ENCODE measurements around the gene S100P.

Gene S100P

GRCh38 chr4:6730603-6731317, 37.1 kb downstream of the S100P start:
- ATAC-seq (replicated peaks) (no peak), DNase-seq (no peak)
- H3K27me3 Mint-ChIP-seq: peaks cover 10 to 19% of the 10 kb centered on the region in 2 donors
- H3K27ac Mint-ChIP-seq: no peak overlapping the region
- no peaks in the 10 kb centered on the region for H3K9me3 Mint-ChIP-seq
- no peak overlapping the region for H3K4me3 Mint-ChIP-seq
- H3K4me1 Mint-ChIP-seq: no peaks in the 10 kb centered on the region
- H3K36me3 Mint-ChIP-seq: no peaks in the 10 kb centered on the region

DNA sequence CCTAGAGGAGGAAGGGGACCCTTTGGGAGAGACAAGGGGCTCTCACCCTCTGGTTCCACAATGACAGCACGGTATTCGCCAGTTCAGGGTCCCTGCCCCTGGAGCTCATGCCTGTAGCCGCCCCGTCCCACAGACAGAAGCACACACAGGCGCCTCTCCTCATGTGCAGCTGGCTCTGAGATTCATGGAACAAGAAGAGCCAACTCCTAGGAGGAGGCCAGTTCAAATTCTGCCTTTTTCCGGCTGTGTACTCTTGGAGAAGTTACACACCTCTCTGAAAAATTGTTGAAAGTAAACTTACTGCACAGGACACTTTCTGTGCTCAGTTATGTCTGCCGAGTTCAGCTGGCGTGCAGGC, 37.6 kb downstream of the S100P start:
- H3K9me3 Mint-ChIP-seq: no peaks in the 10 kb centered on the region
- no peak overlapping the region for H3K27ac Mint-ChIP-seq
- no peaks in the 10 kb centered on the region for H3K4me1 Mint-ChIP-seq
- ATAC-seq (replicated peaks) (no peak), DNase-seq (no peak)
- no peaks in the 10 kb centered on the region for H3K36me3 Mint-ChIP-seq
- peaks cover 11 to 19% of the 10 kb centered on the region in 2 donors for H3K27me3 Mint-ChIP-seq
- H3K4me3 Mint-ChIP-seq: no peak overlapping the region

GRCh38 chr4:6731780-6732179, 38.1 kb downstream of the S100P start:
- Mint-ChIP-seq H3K9me3 (no peaks in the 10 kb centered on the region), H3K27ac (no peak overlapping the region), H3K27me3 (peaks cover 15 to 19% of the 10 kb centered on the region in 2 donors), H3K36me3 (no peaks in the 10 kb centered on the region), H3K4me1 (no peaks in the 10 kb centered on the region), H3K4me3 (no peak overlapping the region)
- no peak for ATAC-seq (replicated peaks)
- DNase-seq: no peak

- H3K4me1 Mint-ChIP-seq: no peaks in the 10 kb centered on the region
- H3K4me3 Mint-ChIP-seq: no peak overlapping the region
- DNase-seq (no peak), ATAC-seq (replicated peaks) (no peak)
- no peaks in the 10 kb centered on the region for H3K9me3 Mint-ChIP-seq
- no peak overlapping the region for H3K27ac Mint-ChIP-seq
- no peaks in the 10 kb centered on the region for H3K36me3 Mint-ChIP-seq
- H3K27me3 Mint-ChIP-seq: peaks cover 19 to 21% of the 10 kb centered on the region in 2 donors
These were observed 39.0 kb downstream of the S100P start for GRCh38 chr4:6732441-6733357.

GRCh38 chr4:6733358-6734164, 39.9 kb downstream of the S100P start:
- DNase-seq: no peak

DNA sequence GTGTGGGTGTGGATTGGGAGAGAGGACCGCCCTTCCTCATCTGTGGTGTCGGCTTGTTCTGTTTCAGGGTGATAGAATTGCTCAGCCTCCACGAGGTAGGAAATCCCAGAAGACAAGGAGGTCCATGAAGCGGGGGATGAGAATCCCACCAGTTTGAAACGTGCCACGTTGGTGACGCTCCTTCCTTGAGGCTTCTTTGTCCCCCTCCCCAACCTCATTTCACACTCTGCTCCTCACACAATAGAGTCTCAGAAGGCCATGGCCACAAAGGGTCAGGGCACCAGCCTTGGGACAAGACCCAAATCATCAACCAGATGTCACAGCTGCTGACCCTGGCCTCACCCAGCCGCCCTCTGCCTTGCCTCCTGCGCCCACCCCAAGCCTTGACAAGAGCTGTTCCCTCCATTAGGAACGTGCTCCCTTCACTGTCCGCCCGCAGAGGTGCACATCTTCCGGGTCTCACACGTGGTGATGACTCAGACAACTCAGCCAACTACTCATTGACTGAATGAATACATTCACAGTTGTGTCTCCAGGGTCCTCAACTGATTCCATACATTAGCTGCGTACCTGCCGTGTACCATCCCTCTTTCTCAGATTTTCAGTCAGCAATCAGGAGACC, 40.6 kb downstream of the S100P start:
- Mint-ChIP-seq H3K36me3 (no peaks in the 10 kb centered on the region), H3K4me3 (no peak overlapping the region), H3K4me1 (no peaks in the 10 kb centered on the region), H3K27me3 (peaks cover 20 to 24% of the 10 kb centered on the region in 2 donors), H3K27ac (no peak overlapping the region), H3K9me3 (no peaks in the 10 kb centered on the region)
- DNase-seq: no peak
- ATAC-seq (replicated peaks): no peak

More at GRCh38 chr4:6733358-6734164, 39.9 kb downstream of the S100P start:
- H3K4me1 Mint-ChIP-seq: no peaks in the 10 kb centered on the region
- ATAC-seq (replicated peaks): no peak
- H3K27ac Mint-ChIP-seq: no peak overlapping the region
- no peak overlapping the region for H3K4me3 Mint-ChIP-seq
- H3K9me3 Mint-ChIP-seq: no peaks in the 10 kb centered on the region
- H3K36me3 Mint-ChIP-seq: no peaks in the 10 kb centered on the region
- H3K27me3 Mint-ChIP-seq: peaks cover 21 to 22% of the 10 kb centered on the region in 2 donors

DNA sequence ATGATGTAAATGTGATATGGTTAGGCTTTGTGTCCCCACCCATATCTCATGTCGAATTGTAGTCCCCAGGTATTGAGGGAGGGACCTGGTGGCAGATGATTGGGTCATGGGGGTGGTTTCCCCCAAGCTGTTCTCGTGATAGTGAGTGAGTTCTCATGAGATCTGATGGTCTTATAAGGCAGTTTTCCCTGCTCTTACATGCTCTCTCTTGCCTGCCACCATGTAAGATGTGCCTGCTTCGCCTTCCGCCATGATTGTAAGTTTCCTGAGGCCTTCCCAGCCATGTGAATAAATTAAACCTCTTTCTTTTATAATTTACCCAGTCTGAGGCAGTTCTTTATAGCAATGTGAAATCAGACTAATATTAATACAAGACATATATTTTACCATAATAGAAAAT, 46.2 kb downstream of the S100P start:
- Mint-ChIP-seq H3K9me3 (peaks cover 2 to 5% of the 10 kb centered on the region in 2 donors), H3K4me3 (no peak overlapping the region), H3K36me3 (no peaks in the 10 kb centered on the region), H3K4me1 (no peaks in the 10 kb centered on the region), H3K27me3 (peaks cover 33 to 44% of the 10 kb centered on the region in 2 donors), H3K27ac (no peak overlapping the region)
- ATAC-seq (replicated peaks): no peak
- DNase-seq: no peak

DNA sequence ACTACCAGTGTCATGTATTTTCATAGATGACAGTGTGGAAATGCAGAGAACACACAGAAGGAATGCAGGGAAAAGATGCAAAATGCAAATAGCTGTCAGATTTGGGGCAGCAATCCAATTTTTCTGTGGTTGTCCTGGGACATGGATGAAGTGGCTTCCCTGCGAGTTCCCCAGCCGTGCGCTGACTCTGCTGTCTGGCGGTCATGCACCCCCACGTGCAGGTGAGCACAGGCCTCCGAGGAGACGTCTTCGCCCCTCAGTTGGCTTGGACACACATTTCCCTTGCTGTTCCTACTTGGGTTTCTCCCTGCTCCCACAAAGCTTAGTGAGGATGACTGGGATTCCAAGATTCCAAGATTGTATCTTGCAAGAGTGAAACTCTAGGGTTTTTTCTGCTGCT, 46.7 kb downstream of the S100P start:
- no peak for DNase-seq
- Mint-ChIP-seq H3K27ac (no peak overlapping the region), H3K4me1 (no peaks in the 10 kb centered on the region)

GRCh38 chr4:6742507-6742906, 48.8 kb downstream of the S100P start:
- Mint-ChIP-seq H3K27ac (no peak overlapping the region), H3K4me3 (no peak overlapping the region), H3K4me1 (no peaks in the 10 kb centered on the region), H3K36me3 (no peaks in the 10 kb centered on the region), H3K27me3 (peaks cover 32 to 47% of the 10 kb centered on the region in 2 donors), H3K9me3 (peaks cover 3 to 5% of the 10 kb centered on the region in 2 donors)
- DNase-seq (no peak), ATAC-seq (replicated peaks) (no peak)

More for the DNA sequence above, 46.7 kb downstream of the S100P start:
- Mint-ChIP-seq H3K9me3 (peaks cover 3 to 5% of the 10 kb centered on the region in 2 donors), H3K27me3 (peaks cover 35 to 48% of the 10 kb centered on the region in 2 donors), H3K36me3 (no peaks in the 10 kb centered on the region), H3K4me3 (no peak overlapping the region)
- ATAC-seq (replicated peaks): no peak

- DNase-seq (no peak), ATAC-seq (replicated peaks) (no peak)
- peaks cover 3 to 5% of the 10 kb centered on the region in 2 donors for H3K9me3 Mint-ChIP-seq
- H3K4me3 Mint-ChIP-seq: no peak overlapping the region
- no peaks in the 10 kb centered on the region for H3K36me3 Mint-ChIP-seq
- H3K27ac Mint-ChIP-seq: no peak overlapping the region
- H3K4me1 Mint-ChIP-seq: no peaks in the 10 kb centered on the region
- peaks cover 27 to 44% of the 10 kb centered on the region in 2 donors for H3K27me3 Mint-ChIP-seq
These were observed 49.3 kb downstream of the S100P start for GRCh38 chr4:6742989-6743388.
